Measurements from ENCODE around the gene NEO1.

Gene NEO1

GRCh38 chr15:73335471-73335870 lies 283.2 kb downstream of the NEO1 start:
- DNase-seq: no peak

GRCh38 chr15:73336756-73337155 lies 284.5 kb downstream of the NEO1 start:
- no peak for DNase-seq

- no peak for DNase-seq
These were observed 284.9 kb downstream of the NEO1 start for GRCh38 chr15:73337187-73337586.

GRCh38 chr15:73338058-73338457 lies 285.8 kb downstream of the NEO1 start:
- DNase-seq: no peak

- no peak for DNase-seq
These were observed 286.5 kb downstream of the NEO1 start for GRCh38 chr15:73338606-73339374.

DNA sequence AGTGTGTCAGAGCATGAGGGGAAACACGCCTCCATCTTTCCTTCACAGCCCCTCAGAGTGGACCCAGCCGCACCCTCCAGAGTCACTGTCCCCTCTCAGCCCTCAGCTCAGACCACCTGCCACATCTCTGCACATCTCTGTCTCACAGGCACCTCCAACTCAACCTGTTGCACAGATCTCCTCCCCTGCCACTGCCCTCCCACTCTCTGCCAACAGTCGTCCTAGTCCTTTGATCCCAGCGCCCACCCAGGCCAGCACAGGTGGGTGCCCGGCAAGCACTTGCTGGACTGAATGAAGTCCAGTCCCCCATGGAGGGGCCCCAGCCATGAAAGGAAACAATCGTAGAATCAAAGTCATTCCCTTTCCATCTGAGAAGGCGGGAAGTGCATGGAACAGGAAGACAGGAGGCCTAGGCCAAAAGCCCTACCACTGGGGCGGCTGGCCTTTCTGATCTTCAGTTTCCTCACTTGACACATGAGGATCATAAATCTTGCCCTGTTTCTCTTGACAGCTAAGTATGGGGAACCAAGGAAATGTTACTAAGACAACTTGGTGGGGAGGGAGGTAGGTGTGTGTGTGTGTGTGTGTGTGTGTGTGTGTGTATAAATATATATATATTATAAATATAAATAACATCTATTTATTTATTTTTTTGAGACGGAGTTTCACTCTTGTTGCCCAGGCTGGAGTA lies 288.4 kb downstream of the NEO1 start:
- DNase-seq: no peak

- DNase-seq: no peak
These were observed 289.8 kb downstream of the NEO1 start for GRCh38 chr15:73341886-73342600.

GRCh38 chr15:73344056-73344455 lies 291.8 kb downstream of the NEO1 start:
- DNase-seq: no peak

- DNase-seq: peak; percentile 33
These were observed 293.4 kb downstream of the NEO1 start for GRCh38 chr15:73345658-73346057.

DNA sequence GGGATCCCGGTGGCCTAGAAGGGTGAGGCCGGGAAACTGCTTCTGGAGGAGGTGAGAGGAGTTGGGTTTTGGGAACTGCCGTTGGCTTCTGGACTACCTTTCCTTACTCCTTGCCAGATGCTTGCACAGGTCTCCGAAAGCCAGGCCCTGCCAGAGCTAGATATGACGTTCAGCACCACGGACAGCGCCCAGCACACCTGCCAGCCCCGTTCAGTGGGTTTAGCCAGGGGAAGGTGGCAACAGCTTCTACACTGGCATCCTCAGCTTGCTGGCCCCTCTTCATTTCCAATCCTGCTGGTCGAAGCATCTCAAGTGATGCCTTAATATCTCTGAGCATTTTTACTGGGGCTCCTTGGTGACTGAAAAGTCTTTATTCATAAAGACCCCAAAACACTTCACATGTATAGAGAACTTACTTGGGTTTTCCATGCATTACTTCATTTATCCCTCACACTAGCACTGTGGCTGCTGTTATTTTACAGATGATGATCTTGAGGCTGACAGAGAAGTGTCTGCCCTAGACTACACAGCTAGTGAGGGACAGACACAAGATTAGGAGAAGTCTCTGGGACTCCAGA lies 294.6 kb downstream of the NEO1 start:
- DNase-seq: no peak

DNA sequence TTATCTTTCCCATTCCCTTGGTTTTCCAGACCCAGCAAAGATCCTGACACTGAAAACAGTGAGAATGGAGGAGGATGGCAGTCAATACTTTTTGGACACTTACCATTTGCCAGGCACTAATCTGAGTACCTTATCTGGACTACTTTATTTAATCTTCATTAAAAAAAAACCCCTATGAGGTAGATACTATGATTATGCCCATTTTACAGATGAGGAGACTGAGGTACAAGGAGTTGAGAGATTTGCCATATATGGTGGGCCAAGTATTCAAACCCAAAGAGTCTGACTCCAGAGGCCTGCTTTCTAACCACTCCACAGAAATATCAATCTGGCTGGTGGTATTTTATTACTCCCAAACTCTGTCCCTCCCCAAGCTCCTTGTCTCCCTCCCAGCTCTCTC lies 296.9 kb downstream of the NEO1 start:
- DNase-seq: no peak

- no peak for DNase-seq
These were observed 299.8 kb downstream of the NEO1 start for GRCh38 chr15:73352082-73352481.

DNA sequence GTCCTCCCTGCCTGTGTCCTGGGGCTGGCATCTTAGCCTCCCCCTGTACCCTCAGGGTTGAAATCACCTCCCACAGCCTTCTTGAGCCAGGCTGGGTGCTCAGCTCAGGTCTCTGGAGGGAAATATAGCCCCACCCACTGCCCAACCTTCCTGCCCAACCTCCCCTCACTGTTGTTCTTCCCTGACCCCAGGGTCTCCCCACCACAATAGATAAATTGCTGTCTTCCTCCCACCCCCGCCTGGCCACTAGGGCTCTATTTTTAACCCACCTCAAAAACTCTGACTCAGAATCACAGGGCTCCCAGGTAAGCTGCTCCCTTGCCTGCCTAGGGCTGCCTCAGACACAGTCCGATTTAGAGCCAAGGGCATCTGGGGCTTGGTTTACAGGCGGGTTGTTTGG lies 301.5 kb downstream of the NEO1 start:
- no peak for DNase-seq

DNA sequence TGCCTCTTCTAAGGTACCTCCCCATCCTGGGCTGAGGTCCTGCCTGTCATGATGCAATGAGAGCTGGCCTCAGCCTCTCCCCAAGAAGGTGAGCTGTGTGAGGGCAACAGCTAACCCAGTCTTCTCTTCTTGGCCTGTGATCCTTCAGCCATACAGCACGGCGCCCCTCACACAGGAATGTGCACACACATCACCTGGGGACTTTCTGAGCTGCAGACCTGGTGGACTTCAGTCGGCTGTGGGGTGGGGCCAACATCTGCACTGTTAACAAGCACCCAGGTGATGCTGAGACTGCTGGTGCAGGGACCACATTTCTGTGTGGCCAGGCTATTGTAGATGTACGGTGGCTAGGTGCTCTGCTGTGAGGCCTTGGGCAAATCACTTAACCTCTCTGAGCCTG lies 302.0 kb downstream of the NEO1 start:
- DNase-seq: no peak

Data from NCI-H187 treated with DMSO at 0.1 percent for 48 hours (cell line).